Activated T-helper 1 cell treated with Interleukin-2 at 50 U/mL for 16 hours (primary cell): ENCODE results near the gene LIF.
A peak's percentile ranks its signal among the peaks of the same experiment; 100 is the strongest.
"Not testable (repeated sequence)": the region's sequence is repeated elsewhere in the genome, so short reads cannot be mapped to it uniquely, and the experiment has no call there.

ENCODE experiments used
- DNase-seq: peaks from one replicate; pipeline ENCODE4 v3.0.0-alpha.2; 2020; ENCODE audit warnings: low read depth

The LIF gene

GRCh38 chr22:30206944-30207343, 39.6 kb downstream of the LIF start:
- no peak for DNase-seq

- DNase-seq, result no peak
Measured at GRCh38 chr22:30205281-30206115, 41.1 kb downstream of the LIF start.

DNA sequence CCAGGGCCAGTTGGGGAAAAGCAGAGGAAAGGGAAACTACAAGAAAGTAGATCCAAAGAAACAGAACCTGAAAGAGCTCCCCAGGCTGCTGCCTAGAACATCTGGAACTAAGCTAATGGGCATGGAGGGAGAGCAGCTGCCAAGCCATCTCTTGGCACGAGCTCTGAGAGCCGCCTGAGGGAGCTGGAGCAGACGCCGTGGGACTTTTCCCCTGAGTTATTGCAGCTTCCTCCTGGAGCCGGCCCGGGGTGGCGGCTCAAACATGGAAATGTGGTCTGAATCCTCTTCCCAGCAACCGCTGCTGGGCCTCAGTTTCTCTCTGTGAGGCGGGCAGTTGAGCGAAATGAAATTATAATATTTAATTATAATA, 41.8 kb downstream of the LIF start:
- no peak for DNase-seq

DNA sequence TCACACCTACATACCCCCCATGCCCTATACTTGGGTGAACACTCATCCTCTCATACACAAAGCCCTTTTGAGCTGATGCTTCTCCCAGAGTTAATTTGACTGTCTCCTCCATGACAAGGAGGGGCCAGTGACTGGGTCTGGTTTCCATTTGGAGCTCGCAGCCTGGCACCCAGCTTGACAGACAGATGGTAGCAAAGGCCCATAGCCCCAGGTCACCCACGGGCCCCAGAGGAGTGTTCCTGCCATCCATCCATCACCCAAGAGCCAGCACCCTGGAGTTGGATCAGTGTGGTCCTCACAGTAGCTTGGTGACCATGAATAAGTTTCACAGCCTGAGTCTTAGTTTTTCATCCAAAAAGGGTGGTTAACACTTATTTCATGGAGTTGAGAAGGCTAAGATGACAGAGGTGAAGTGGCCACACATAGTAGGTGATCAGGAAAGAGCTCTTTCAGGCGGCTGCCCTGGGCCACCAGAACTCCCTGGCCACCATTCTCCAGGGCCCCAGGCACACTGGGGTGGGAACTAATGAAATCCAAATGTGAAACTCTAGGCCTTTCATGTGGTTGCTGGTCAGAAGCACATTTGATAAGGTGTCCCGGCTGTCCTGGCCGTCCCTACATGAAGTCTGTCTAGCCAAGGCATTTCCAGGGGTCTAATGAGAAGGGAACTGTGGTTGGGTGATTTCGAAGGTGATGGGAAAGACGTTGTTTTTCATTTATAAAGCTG, 42.4 kb downstream of the LIF start:
- DNase-seq, result no peak

- DNase-seq, result no peak
Measured at GRCh38 chr22:30202531-30203006, 44.0 kb downstream of the LIF start.

- DNase-seq, result no peak
Measured at GRCh38 chr22:30201945-30202344, 44.6 kb downstream of the LIF start.

GRCh38 chr22:30200905-30201304, 45.7 kb downstream of the LIF start:
- DNase-seq, result not testable (repeated sequence)

GRCh38 chr22:30198921-30199320, 47.6 kb downstream of the LIF start:
- no peak for DNase-seq

DNA sequence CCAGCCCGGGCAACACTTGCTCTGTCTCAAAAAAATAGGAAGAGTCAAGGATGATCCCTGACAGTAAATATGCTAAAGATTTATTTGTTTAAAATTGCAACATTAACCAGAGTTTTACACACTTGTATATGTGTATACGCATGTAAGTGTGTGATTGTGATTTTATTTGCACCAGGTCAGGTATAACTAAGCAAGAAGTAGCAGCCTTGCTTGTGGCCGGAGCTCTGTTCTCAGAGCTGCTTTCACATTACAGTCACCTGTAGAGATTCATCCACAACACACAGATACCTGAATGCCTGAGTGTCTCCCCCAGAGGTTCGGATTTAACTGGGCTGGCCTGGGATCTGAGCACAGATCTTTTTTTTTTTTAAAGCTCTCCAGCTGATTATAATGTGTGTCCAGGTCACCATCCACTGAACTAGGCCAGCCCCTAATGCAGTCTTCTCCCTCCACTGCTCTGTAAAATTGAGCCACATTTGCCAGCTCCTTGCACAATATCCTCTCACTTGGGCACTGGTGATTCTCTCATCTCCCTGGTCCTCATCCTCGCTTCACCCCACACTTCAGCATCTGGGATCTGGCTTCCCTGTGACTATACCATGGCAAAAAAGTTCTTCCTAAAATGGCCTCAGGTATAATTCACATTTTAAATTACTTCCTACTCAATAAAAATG, 48.3 kb downstream of the LIF start:
- no peak for DNase-seq

GRCh38 chr22:30197389-30197788, 49.2 kb downstream of the LIF start:
- DNase-seq, result no peak

DNA sequence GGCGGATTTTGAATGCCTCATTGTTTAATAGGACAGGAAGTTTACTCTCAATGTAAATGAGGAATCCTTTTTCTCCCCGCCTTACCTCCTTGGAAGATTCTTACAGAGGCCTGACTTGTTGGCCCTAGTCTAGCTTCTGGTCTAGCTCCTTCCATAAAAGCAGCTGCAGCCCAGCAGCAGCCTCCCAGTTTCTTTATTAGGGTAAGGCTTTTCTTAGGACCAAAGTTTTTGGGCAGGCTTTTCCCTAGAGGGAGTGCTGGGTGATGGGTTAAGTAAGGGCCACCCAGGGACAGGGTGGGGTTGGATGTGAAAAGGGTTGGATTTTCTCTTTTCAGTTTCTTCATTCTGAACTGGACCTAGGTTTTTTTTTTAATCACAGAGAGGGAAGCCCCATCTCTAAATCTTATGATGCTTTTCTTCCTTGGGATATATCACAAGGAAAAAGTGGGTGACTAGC, 49.7 kb downstream of the LIF start:
- DNase-seq, result no peak

DNA sequence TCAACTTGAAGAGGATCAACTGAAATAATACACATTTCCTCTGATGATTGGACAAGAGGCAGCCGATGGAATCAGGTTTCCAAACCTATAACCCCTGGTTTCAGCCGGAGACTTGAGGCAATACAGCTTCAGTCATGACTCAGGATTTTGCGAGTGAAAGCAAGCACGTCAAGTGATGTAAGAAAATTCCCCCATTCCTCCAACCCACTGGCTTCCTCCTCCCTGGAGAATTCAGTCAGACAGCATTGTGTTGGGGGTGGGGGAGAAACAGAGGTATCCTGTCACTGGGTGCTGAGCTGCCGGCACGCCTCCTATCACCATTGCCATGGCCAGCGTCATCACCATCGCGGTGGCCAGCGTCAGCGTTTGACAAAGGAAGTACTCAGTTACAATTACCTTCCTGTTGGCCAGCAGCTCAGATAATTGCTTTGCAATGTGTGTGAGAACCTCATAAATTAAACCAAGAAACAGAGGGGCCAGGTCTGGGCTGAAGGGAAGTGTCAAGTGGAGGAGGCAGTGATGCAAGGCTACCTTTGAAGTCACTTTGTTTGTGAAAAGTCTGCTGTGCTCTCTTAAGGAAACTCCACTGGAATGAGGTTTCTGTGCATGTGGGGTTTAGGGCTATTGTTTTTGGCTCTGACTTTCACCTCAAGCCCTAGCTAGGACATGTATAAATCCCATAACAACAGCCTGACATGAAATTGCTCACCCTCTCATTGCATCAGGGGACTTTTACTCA, 50.2 kb downstream of the LIF start:
- DNase-seq, result peak; percentile 12

GRCh38 chr22:30195245-30196140, 51.1 kb downstream of the LIF start:
- no peak for DNase-seq

- DNase-seq, result no peak
Measured at GRCh38 chr22:30193031-30193775, 53.4 kb downstream of the LIF start.

DNA sequence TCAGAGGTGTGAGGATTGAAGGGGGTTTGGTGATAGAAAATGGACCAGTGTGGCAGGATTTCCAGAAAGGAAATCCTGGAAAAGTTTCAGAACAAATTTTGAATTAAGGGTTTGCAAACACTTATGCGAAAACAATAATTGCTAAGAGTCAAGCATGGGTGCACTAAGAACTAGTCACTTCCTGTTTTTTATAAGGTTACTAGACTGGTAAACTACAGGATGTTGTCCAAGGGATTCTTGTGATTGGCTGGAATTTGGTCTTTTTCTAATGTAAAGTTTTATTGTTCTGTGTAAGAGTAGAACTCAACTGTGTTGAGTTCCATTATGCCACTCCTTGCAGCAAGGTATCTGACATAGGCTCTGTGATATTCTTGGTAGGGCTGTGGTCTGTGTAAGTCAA, 54.1 kb downstream of the LIF start:
- DNase-seq, result no peak

DNA sequence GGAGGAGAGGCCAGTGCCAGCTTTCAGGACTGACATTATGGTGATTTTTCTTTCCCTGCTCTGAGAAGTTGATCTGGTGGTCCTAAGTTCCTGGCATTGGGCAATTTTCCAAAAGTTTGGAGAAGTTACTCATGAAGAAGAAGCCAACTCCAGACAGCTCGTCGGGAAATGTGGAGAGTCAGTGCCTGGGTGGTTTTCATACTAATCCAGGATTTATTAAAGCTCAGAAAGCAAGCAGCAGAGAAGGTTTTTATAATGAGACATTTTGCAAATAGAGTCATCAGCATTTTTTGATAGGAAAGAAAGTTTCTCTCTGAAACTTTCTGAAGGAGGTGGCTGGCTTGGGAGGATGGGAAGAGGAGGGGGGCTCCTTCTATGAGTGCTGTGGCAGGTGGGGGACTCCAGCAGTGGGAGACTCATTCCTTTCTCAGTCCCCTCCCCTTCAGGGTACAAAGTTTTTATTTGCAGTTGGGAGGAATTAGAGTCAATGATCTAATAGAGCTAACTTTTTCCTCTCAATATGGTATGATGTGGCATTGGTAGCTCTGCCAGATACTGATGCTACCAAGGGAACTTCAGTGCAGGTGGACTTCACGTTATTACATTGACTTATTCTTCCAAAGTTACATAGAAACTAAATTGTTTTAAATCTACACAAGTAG, 55.4 kb downstream of the LIF start:
- no peak for DNase-seq

- no peak for DNase-seq
Measured at GRCh38 chr22:30190574-30190973, 56.0 kb downstream of the LIF start.
